Stimulated activated naive CD8-positive, alpha-beta T cell treated with anti-CD3 and anti-CD28 coated beads, Interleukin-15, amount 100 ng/mL, for 72 hours (primary cell): Measurements from ENCODE around the gene HDAC1.
A peak's percentile ranks its signal among the peaks of the same experiment; 100 is the strongest.
"Not testable (repeated sequence)": the region's sequence is repeated elsewhere in the genome, so short reads cannot be mapped to it uniquely, and the experiment has no call there.

Source experiments
- ATAC-seq: fragments of 150-1000 bp; cut with Tn5 transposase; 2 replicates; pipeline ENCODE4 v1.10.0; 2021; ENCODE audit warnings: mild to moderate bottlenecking, moderate library complexity
- DNase-seq, 2 donors: peaks; one replicate each; pipeline ENCODE4 v3.0.0; 2021 to 2022
- H3K27ac Mint-ChIP-seq, 2 donors: one replicate each; pipeline ENCODE4 v1.8.0; 2022; ENCODE audit warnings: mild to moderate bottlenecking in 2 of 2, mixed read lengths in 2 of 2, moderate library complexity in 2 of 2
- H3K27me3 Mint-ChIP-seq: one replicate; pipeline ENCODE4 v1.8.0; 2022; ENCODE audit warnings: mixed read lengths
- H3K4me1 Mint-ChIP-seq: one replicate; pipeline ENCODE4 v1.8.0; 2022; ENCODE audit warnings: mild to moderate bottlenecking, mixed read lengths
- H3K4me3 Mint-ChIP-seq, 2 donors: one replicate each; pipeline ENCODE4 v1.8.0; 2022; ENCODE audit warnings: mild to moderate bottlenecking in 2 of 2, mixed read lengths in 2 of 2, moderate library complexity in 1 of 2
- H3K9me3 Mint-ChIP-seq, 2 donors: one replicate each; pipeline ENCODE4 v1.8.0; 2022; ENCODE audit warnings: mixed read lengths in 2 of 2

The HDAC1 gene

GRCh38 chr1:32291708-32292538 is at the start of gene HDAC1:
Gene HDAC1 (plus strand): TSS chr1:32292083. CDS start chr1:32292170, 87 bp downstream.
- Mint-ChIP-seq H3K27me3 (no peaks in the 10 kb centered on the region), H3K4me1 (peaks cover 60% of the 10 kb centered on the region), H3K4me3 (peak within 1 kb of the TSS; percentile 93 to 96)

DNA sequence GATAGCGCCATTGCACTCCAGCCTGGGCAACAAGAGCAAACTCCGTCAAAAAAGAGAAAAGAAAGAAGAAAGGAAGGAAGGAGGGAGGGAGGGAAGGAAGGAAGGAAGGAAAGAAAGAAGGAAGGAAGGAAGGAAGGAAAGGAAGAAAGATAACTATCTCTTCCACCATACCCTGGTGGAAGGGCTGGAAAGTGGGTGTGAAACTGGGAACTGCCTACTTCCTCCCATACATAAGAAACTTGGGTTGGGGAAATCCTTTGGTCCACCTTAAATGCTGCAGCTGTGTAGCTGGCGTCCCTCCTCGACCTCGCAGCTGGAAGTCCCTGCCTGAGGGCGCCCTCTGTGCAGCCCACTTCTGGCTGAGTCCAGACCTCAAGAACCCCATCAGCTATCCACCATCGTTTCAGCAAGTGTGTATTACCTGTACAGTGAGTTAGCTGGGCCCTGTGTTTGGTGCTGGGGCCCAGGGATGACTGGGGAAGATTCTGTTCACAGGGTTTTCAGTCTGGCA is 49.5 kb upstream of the HDAC1 start:
- peak overlapping the region; percentile 17 to 46 for H3K4me3 Mint-ChIP-seq
- H3K27me3 Mint-ChIP-seq: no peaks in the 10 kb centered on the region
- H3K27ac Mint-ChIP-seq: no peak overlapping the region
- ATAC-seq (no peak), DNase-seq (no peak)
- H3K4me1 Mint-ChIP-seq: peaks cover 42% of the 10 kb centered on the region
- no peaks in the 10 kb centered on the region for H3K9me3 Mint-ChIP-seq

More at GRCh38 chr1:32291708-32292538, at the start of gene HDAC1:
- ATAC-seq: peak; percentile 100
- peak within 1 kb of the TSS; percentile 94 to 98 for H3K27ac Mint-ChIP-seq
- DNase-seq: peak; percentile 99
- no peaks in the 10 kb centered on the region for H3K9me3 Mint-ChIP-seq

GRCh38 chr1:32246888-32247273 is 45.0 kb upstream of the HDAC1 start, which contains the start of gene FAM167B:
Gene FAM167B (plus strand): TSS chr1:32247222. CDS start chr1:32247422, 200 bp downstream.
- Mint-ChIP-seq H3K27me3 (no peaks in the 10 kb centered on the region), H3K9me3 (no peaks in the 10 kb centered on the region), H3K27ac (peak within 1 kb of the TSS; percentile 30 to 88), H3K4me3 (peak within 1 kb of the TSS; percentile 57 to 98), H3K4me1 (peaks cover 65% of the 10 kb centered on the region)
- ATAC-seq (no peak), DNase-seq (no peak)

- Mint-ChIP-seq H3K4me1 (peaks cover 60% of the 10 kb centered on the region), H3K27me3 (no peaks in the 10 kb centered on the region), H3K27ac (peak overlapping the region; percentile 29 to 30), H3K9me3 (no peaks in the 10 kb centered on the region), H3K4me3 (peak overlapping the region in 1 of 2 donors; percentile 98)
- no peak for ATAC-seq
- no peak for DNase-seq
Observed at GRCh38 chr1:32247452-32247851, 44.4 kb upstream of the HDAC1 start.

DNA sequence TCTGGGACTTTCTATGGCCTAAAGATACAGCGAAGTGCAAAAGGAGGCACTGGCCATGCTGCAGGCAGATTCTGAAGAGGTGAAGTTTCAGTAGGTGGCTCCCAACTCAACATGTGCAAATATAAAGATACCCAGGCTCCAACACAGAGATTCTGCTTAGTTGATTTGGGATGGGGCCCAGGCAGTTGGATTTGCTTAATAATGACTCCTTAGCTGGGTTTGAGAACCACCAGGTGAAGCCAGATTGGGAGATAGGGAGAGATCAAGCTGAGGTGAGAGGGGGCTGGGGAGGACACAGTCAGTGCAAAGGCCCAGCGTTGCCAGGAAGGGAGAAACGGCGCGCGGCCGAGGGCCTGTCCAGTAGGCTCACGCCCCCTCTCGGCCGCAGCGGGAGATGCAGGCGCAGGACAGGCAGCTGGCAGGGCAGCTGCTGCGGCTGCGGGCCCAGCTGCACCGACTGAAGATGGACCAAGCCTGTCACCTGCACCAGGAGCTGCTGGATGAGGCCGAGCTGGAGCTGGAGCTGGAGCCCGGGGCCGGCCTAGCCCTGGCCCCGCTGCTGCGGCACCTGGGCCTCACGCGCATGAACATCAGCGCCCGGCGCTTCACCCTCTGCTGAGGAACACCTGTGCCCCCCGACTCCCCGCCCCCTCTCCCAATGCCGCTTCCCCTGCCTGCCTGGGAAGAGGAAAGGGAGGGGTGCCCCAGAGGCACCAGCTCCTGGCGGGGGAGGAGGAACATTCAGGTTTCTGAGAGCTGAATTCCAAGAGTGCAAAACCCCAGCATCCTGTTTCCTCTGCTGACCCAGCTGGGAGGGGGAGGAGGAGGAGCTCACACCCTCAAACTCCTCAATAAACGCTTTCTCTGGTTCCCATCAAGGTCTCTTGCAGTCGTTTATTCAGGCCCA is 43.6 kb upstream of the HDAC1 start:
- Mint-ChIP-seq H3K4me1 (peaks cover 60% of the 10 kb centered on the region), H3K9me3 (no peaks in the 10 kb centered on the region), H3K27ac (peak overlapping the region; percentile 4 to 88), H3K27me3 (no peaks in the 10 kb centered on the region), H3K4me3 (peak overlapping the region; percentile 98)
- peak; percentile 34 for ATAC-seq
- peak; percentile 84 to 86 for DNase-seq

DNA sequence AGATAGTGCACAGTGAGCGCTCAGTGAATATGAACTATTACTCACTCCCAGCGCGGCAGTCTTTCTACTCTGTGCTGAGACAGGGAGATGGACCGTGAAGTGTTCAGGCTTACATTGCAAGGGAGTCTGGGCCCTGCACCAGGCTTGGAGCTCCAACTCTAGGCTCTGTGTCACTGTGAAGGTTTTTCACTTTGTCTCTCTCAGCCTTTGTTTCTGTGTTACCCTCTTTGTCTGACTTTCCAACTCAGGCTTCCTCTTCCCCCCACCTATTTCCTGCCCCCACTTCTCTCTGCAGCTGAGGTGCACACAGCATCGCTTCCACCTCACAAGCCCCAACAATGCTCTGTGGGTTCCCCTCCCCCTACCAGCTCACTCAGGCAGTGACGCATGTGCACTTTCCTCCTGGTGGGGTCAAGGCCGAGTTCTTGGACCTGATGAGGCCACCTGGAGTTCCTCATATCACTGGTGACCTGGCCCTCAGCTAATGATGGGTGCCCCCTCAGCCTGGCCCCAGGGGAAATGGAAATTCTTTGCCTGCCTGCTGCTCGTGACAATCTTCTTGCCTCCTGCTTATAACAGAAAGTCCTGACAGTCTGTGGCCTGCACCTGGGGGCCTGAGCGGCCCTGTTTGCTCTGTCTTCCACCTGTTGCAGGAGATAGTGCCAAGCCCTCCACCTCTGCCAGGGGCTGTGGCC is 41.9 kb upstream of the HDAC1 start:
- peak overlapping the region; percentile 97 to 98 for H3K27ac Mint-ChIP-seq

GRCh38 chr1:32250893-32251716 is 40.8 kb upstream of the HDAC1 start, which contains the start of gene LCK:
Gene LCK (plus strand): TSS chr1:32251265. CDS start chr1:32274330, 23,065 bp downstream.
- peaks cover 68% of the 10 kb centered on the region for H3K4me1 Mint-ChIP-seq
- H3K9me3 Mint-ChIP-seq: no peaks in the 10 kb centered on the region
- peak within 1 kb of the TSS; percentile 97 to 98 for H3K27ac Mint-ChIP-seq
- H3K4me3 Mint-ChIP-seq: peak within 1 kb of the TSS; percentile 98
- DNase-seq: peak; percentile 78 to 84
- ATAC-seq: peak; percentile 68
- H3K27me3 Mint-ChIP-seq: no peaks in the 10 kb centered on the region

More for the DNA sequence above, 41.9 kb upstream of the HDAC1 start:
- Mint-ChIP-seq H3K4me3 (peak overlapping the region; percentile 98), H3K27me3 (no peaks in the 10 kb centered on the region), H3K9me3 (no peaks in the 10 kb centered on the region), H3K4me1 (peaks cover 72% of the 10 kb centered on the region)
- ATAC-seq (peak; percentile 82), DNase-seq (peak; percentile 74 to 87)

DNA sequence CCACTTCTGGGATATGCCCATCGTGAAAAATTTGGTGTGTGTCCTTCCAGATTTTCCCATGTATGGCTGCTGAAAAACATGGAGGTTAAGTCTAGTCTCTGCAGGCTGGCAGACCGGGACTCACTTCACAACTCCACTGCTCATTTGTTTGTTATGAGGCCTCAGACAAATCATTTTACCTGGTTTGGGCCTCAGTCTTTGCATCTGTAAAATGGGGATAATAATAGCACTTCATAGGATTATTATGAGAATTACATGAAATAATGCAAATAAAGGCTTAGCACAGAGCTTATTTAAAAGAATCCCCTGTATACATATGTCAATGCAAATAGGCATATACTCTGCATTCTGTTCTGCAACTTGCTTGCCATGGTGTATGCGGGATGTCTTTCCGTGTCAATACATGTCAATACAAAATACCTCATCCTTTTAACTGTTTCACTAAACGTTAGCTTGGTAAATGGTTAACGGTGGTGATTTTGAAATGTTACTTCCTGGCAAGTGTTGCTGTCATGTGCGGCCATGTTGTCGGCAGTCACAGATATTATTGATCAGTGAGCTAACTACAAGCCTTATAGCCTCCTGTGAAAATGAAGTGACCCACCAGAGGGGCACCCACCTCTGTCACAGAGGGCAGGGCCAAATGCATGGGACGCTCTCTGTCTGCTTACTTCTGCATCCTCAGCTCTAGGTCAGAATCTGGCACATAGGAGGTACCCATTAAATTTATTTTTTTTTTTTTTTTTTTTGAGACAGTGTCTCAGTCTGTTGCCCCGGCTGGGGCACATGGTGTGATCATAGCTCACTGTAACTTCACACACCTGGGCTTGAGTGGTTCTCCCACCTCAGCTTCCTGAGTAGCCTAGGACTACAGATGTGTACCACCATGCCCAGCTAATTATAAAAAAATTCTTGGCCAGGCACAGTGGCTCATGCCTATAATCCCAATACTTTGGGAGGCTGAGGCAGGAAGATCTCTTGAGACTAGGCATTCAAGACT is 36.5 kb upstream of the HDAC1 start:
- H3K27me3 Mint-ChIP-seq: no peaks in the 10 kb centered on the region
- peak overlapping the region; percentile 79 to 98 for H3K4me3 Mint-ChIP-seq

DNA sequence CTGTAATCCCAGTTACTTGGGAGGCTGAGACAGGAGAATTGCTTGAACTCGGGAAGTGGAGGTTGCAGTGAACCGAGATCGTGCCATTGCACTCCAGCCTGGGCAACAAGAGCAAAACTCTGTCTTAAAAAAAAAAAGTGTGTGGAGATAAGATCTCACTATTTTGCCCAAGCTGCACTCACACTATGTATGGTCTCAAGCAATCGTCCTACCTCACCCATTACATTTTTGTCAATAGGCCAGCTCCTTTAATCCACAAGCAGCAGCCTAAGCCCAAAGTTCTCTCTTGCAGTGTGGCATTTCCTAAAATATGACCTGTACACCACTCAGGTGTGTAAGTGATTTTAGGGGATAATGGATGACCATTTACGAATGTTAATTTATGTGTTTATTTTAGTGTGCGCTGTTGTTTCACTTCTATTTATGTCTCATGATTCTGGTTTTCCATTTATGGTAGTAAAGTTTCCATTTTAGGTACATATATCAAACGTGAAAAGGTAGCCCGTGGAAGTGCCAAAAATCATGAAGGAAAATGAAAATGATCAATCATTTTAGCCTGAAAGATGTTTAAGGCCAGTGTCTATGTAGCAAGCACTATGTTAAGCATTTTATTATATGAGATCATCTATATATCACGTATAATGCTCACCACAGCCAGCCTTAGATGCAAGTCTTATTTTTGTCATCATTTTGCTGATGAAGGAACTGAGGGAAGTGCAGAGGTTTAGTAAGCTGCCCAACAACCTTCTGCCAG is 35.2 kb upstream of the HDAC1 start:
- ATAC-seq: peak; percentile 11
- peaks cover 53% of the 10 kb centered on the region for H3K4me1 Mint-ChIP-seq

More for the DNA sequence above, 36.5 kb upstream of the HDAC1 start:
- Mint-ChIP-seq H3K4me1 (peaks cover 57% of the 10 kb centered on the region), H3K9me3 (no peaks in the 10 kb centered on the region), H3K27ac (peak overlapping the region; percentile 17 to 37)
- ATAC-seq (peak; percentile 8), DNase-seq (peak in 1 of 2 donors; percentile 45)

GRCh38 chr1:32257227-32257508 is 34.7 kb upstream of the HDAC1 start:
- peaks cover 54% of the 10 kb centered on the region for H3K4me1 Mint-ChIP-seq
- DNase-seq: no peak
- peak overlapping the region; percentile 54 to 90 for H3K27ac Mint-ChIP-seq
- H3K4me3 Mint-ChIP-seq: peak overlapping the region; percentile 79 to 84
- ATAC-seq: no peak
- H3K27me3 Mint-ChIP-seq: no peaks in the 10 kb centered on the region
- no peaks in the 10 kb centered on the region for H3K9me3 Mint-ChIP-seq

More for the DNA sequence above, 35.2 kb upstream of the HDAC1 start:
- peak overlapping the region; percentile 90 to 99 for H3K27ac Mint-ChIP-seq
- H3K4me3 Mint-ChIP-seq: peak overlapping the region; percentile 79 to 84
- H3K27me3 Mint-ChIP-seq: no peaks in the 10 kb centered on the region
- no peaks in the 10 kb centered on the region for H3K9me3 Mint-ChIP-seq
- DNase-seq: no peak

GRCh38 chr1:32263236-32263593 is 28.7 kb upstream of the HDAC1 start:
- peak overlapping the region in 1 of 2 donors; percentile 54 for H3K4me3 Mint-ChIP-seq
- H3K27ac Mint-ChIP-seq: peak overlapping the region in 1 of 2 donors; percentile 88
- DNase-seq, H3K9me3 Mint-ChIP-seq, H3K27me3 Mint-ChIP-seq, ATAC-seq: not testable (repeated sequence)
- peaks cover 67% of the 10 kb centered on the region for H3K4me1 Mint-ChIP-seq

DNA sequence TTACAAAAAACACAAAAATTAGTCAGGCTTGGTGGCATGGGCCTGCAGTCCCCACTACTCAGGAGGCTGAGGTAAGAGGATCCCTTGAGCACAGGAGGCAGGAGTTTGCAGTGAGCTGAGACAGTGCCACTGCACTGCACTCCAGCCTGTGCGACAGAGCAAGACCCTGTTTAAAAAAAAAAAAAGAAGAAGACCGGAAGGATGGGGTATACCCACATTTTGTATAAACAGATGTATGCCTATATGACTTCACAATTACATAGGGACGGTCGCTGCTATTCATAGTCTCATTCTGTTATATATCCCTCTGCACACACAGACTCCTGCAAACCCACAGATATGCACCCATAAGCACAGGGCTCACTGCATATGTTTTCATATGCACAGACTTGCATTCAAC is 28.1 kb upstream of the HDAC1 start:
- peaks cover 0 to 3% of the 10 kb centered on the region in 2 donors for H3K9me3 Mint-ChIP-seq
- no peaks in the 10 kb centered on the region for H3K27me3 Mint-ChIP-seq
- H3K4me1 Mint-ChIP-seq: peaks cover 68% of the 10 kb centered on the region
- ATAC-seq (peak; percentile 92), DNase-seq (peak in 1 of 2 donors; percentile 56)
- peak overlapping the region; percentile 10 to 28 for H3K27ac Mint-ChIP-seq
- peak overlapping the region; percentile 54 to 64 for H3K4me3 Mint-ChIP-seq

- no peak for ATAC-seq
- Mint-ChIP-seq H3K4me3 (peak overlapping the region; percentile 15 to 60), H3K9me3 (peaks cover 0 to 3% of the 10 kb centered on the region in 2 donors), H3K27me3 (no peaks in the 10 kb centered on the region), H3K27ac (peak overlapping the region; percentile 88 to 91), H3K4me1 (peaks cover 72% of the 10 kb centered on the region)
- DNase-seq: no peak
Observed at GRCh38 chr1:32265846-32266245, 26.0 kb upstream of the HDAC1 start.
